HFFc6 (cell line): ENCODE results near the gene SRSF3. TPM values are rescaled to one million over a fixed set of nuclear protein-coding genes. Genes with fewer than 3 reads are reported as not detected.
"Not testable (repeated sequence)": the region's sequence is repeated elsewhere in the genome, so short reads cannot be mapped to it uniquely, and the experiment has no call there.

Source experiments
- DNase-seq: peaks from one replicate; pipeline ENCODE4 v3.0.0-alpha.2; 2018
- H3K27ac Mint-ChIP-seq: 2 replicates; pipeline ENCODE4 v1.8.0; 2020; ENCODE audit warnings: mild to moderate bottlenecking, mixed read lengths
- H3K27me3 Mint-ChIP-seq: 2 replicates; pipeline ENCODE4 v1.8.0; 2021; ENCODE audit warnings: mild to moderate bottlenecking, moderate library complexity, mixed read lengths; ENCODE audit not compliant: insufficient read depth
- H3K36me3 Mint-ChIP-seq: 2 replicates; pipeline ENCODE4 v1.8.0; 2021; ENCODE audit warnings: low read depth, mixed read lengths
- H3K4me1 Mint-ChIP-seq: 2 replicates; pipeline ENCODE4 v1.8.0; 2020; ENCODE audit warnings: low read depth, mixed read lengths
- H3K4me3 Mint-ChIP-seq: 2 replicates; pipeline ENCODE4 v1.8.0; 2020; ENCODE audit warnings: mild to moderate bottlenecking, moderate library complexity, mixed read lengths
- H3K9me3 Mint-ChIP-seq: 2 replicates; pipeline ENCODE4 v1.8.0; 2020; ENCODE audit warnings: mild to moderate bottlenecking, mixed read lengths
- CTCF ChIP-seq: fragments of 200-600 bp; sonication (generic); IDR thresholded peaks from 2 replicates; pipeline ENCODE4 v1.5.0; 2021; ENCODE audit warnings: antibody characterized with exemption, mild to moderate bottlenecking
- microRNA-seq: library from miRNA; unstranded; fragments of <30 nt; microRNA quantifications from one replicate; pipeline ENCODE4, GENCODE V29; 2019
- total RNA-seq, 6 experiments: library from RNA; stranded (reverse); fragmentation: NEBNext Ultra II Directional; extraction: Animal tissue kit (Norgen Biotek cat#: 25700); gene quantifications; 2 replicates in 1 of 6; 3 replicates in 5 of 6; pipeline ENCODE4 v1.2.3, GENCODE V29; 2021

Gene SRSF3
- total RNA-seq, 6 experiments from 2014 or later: 257 to 368 (median 330) TPM

GRCh38 chr6:36651659-36652379, 57.7 kb downstream of the SRSF3 start:
- peaks cover 16% of the 10 kb centered on the region for H3K4me1 Mint-ChIP-seq
- no peak overlapping the region for H3K27ac Mint-ChIP-seq
- H3K36me3 Mint-ChIP-seq: no peaks in the 10 kb centered on the region
- TF ChIP-seq CTCF: no peak
- DNase-seq: no peak
- H3K9me3 Mint-ChIP-seq: no peaks in the 10 kb centered on the region
- peaks cover 6% of the 10 kb centered on the region for H3K27me3 Mint-ChIP-seq
- no peak overlapping the region for H3K4me3 Mint-ChIP-seq

GRCh38 chr6:36654469-36654868, 60.3 kb downstream of the SRSF3 start:
- H3K27ac Mint-ChIP-seq, H3K36me3 Mint-ChIP-seq, DNase-seq, H3K27me3 Mint-ChIP-seq, H3K9me3 Mint-ChIP-seq, H3K4me3 Mint-ChIP-seq: not testable (repeated sequence)
- peaks cover 34% of the 10 kb centered on the region for H3K4me1 Mint-ChIP-seq

Small RNA genes lying within 50 kb of the gene (microRNA-seq; reads per million reads assigned to microRNA genes)
- not detected for gene MIR3925

Other genes starting within 250 kb of the SRSF3 start
- gene ETV7, start 206.7 kb upstream of the SRSF3 start, total RNA-seq: under 1 TPM in 4 of 6 experiments, not detected in 2; 0.20 to 0.32 (median 0.24) TPM
- under 1 TPM in 3 of 6 experiments, not detected in 3; 0.09 to 0.12 (median 0.09) TPM for gene PXT1, start 151.5 kb upstream of the SRSF3 start, total RNA-seq
- 10 to 100 TPM; 53.0 to 81.7 (median 65.4) TPM for gene KCTD20, start 151.4 kb upstream of the SRSF3 start, total RNA-seq
- 10 to 100 TPM; 37.4 to 44.9 (median 41.9) TPM for gene STK38, start 46.9 kb upstream of the SRSF3 start, total RNA-seq
- 100 to 1,000 TPM; 496 to 872 (median 617) TPM for gene CDKN1A, start 84.4 kb downstream of the SRSF3 start, total RNA-seq
- gene RAB44, start 103.5 kb downstream of the SRSF3 start, total RNA-seq: under 1 TPM in 2 of 6 experiments, not detected in 4; 0.26 to 0.45 TPM
- under 1 TPM in 4 of 6 experiments, not detected in 2; 0.12 to 0.37 (median 0.26) TPM for gene CPNE5, start 245.1 kb downstream of the SRSF3 start, total RNA-seq